Ascending aorta (tissue), 2 donors: Measurements from ENCODE around the gene DDX52. TPM values are rescaled to one million over a fixed set of nuclear protein-coding genes. Genes with fewer than 3 reads are reported as not detected.
A peak's percentile ranks its signal among the peaks of the same experiment; 100 is the strongest.

Experiments used
- DNase-seq, 2 donors: peaks; one replicate each; pipeline ENCODE4 v3.0.0-alpha.2; 2019; ENCODE audit warnings: low spot score in 2 of 2
- H3K27ac ChIP-seq, 2 donors: fragments of 200-600 bp; sonication (generic); one replicate each; pipeline ENCODE4 v1.5.1; 2016 to 2017; ENCODE audit warnings: mild to moderate bottlenecking in 1 of 2
- H3K27me3 ChIP-seq: fragments of 200-600 bp; sonication (generic); one replicate; pipeline ENCODE4 v1.5.1; 2017
- H3K36me3 ChIP-seq, 2 donors: fragments of 200-600 bp; sonication (generic); one replicate each; pipeline ENCODE4 v1.5.1; 2016
- H3K4me1 ChIP-seq, 2 donors: fragments of 200-600 bp; sonication (generic); one replicate each; pipeline ENCODE4 v1.5.1; 2016 to 2017; ENCODE audit warnings: mild to moderate bottlenecking in 1 of 2
- H3K4me3 ChIP-seq, 2 donors: fragments of 200-600 bp; sonication (generic); one replicate each; pipeline ENCODE4 v1.5.1; 2016 to 2017; ENCODE audit warnings: mild to moderate bottlenecking in 1 of 2
- H3K9me3 ChIP-seq, 2 donors: fragments of 200-600 bp; sonication (generic); one replicate each; pipeline ENCODE4 v1.5.1; 2016
- CTCF ChIP-seq, 3 experiments: fragments of 200-600 bp in 2 of 3; fragments of 450-650 bp in 1 of 3; sonication (generic) in 2 of 3; IDR thresholded peaks; one replicate each; pipeline ENCODE4 v1.5.1; 2016 to 2019; ENCODE audit warnings: antibody characterized with exemption in 3 of 3, mild to moderate bottlenecking in 1 of 3, moderate library complexity in 1 of 3
- intact Hi-C: fragments of 100-400 bp; cut with DNase I; formaldehyde crosslinking; loops from one replicate; pipeline ENCODE4 v1.15.1; 2023
- total RNA-seq: library from RNA; depleted of rRNA; stranded (reverse); fragments of >200 nt; gene quantifications from one replicate; pipeline ENCODE4 v1.1.0, GENCODE V29; 2016

DDX52 gene
- total RNA-seq, 1 donor from 2014 or later, result 12.6 TPM

- Histone ChIP-seq H3K36me3 (peaks cover 0 to 11% of the 10 kb centered on the region in 2 donors), H3K27me3 (no peaks in the 10 kb centered on the region), H3K27ac (peak within 1 kb of the TSS; percentile 82 to 89), H3K4me3 (peak within 1 kb of the TSS; percentile 69 to 96), H3K4me1 (peaks cover 0 to 9% of the 10 kb centered on the region in 2 donors), H3K9me3 (no peaks in the 10 kb centered on the region)
- TF ChIP-seq CTCF (IDR thresholded peaks at IDR 0.05), result peak; percentile 32 to 36 (median 35)
- intact Hi-C loops, result loop anchor here (1.0 to 10.0 kb wide), 6 partner anchors 120 to 1075 kb away; partner anchors contain the start of genes AATF, ACACA, DUSP14 and MRM1
- peak; percentile 89 to 99 for DNase-seq
Observed at GRCh38 chr17:37609170-37610040, 33.8 kb downstream of the DDX52 start, which contains the start of gene SYNRG. SYNRG (minus strand) TSS chr17:37609418; CDS start chr17:37609355, 63 bp downstream.

- intact Hi-C loops, result loop anchor here (1.0 to 10.0 kb wide), 6 partner anchors 119 to 1074 kb away; partner anchors contain the start of genes AATF, ACACA, DUSP14 and MRM1
- peak overlapping the region; percentile 82 to 89 for H3K27ac ChIP-seq
- no peaks in the 10 kb centered on the region for H3K27me3 ChIP-seq
- H3K4me3 ChIP-seq, result peak overlapping the region; percentile 69 to 96
- no peak for DNase-seq
- peaks cover 0 to 9% of the 10 kb centered on the region in 2 donors for H3K4me1 ChIP-seq
- no peaks in the 10 kb centered on the region for H3K9me3 ChIP-seq
- TF ChIP-seq CTCF (IDR thresholded peaks at IDR 0.05), result no peak
- peaks cover 0 to 2% of the 10 kb centered on the region in 2 donors for H3K36me3 ChIP-seq
Observed at GRCh38 chr17:37608351-37609169, 34.7 kb downstream of the DDX52 start.

GRCh38 chr17:37607637-37608331 lies 35.5 kb downstream of the DDX52 start:
- no peaks in the 10 kb centered on the region for H3K36me3 ChIP-seq
- no peak for TF ChIP-seq CTCF (IDR thresholded peaks at IDR 0.05)
- no peaks in the 10 kb centered on the region for H3K27me3 ChIP-seq
- peak overlapping the region; percentile 69 to 96 for H3K4me3 ChIP-seq
- H3K9me3 ChIP-seq, result no peaks in the 10 kb centered on the region
- intact Hi-C loops, result loop anchor here (2.0 to 10.0 kb wide), 4 partner anchors 201 to 1073 kb away; partner anchors contain the start of genes AATF, ACACA, MRM1 and MYO19
- DNase-seq, result no peak
- H3K27ac ChIP-seq, result no peak overlapping the region
- peaks cover 0 to 9% of the 10 kb centered on the region in 2 donors for H3K4me1 ChIP-seq

GRCh38 chr17:37605813-37606505 lies 37.3 kb downstream of the DDX52 start:
- no peak overlapping the region for H3K4me3 ChIP-seq
- no peak for DNase-seq

More at GRCh38 chr17:37605813-37606505, 37.3 kb downstream of the DDX52 start:
- Histone ChIP-seq H3K9me3 (no peaks in the 10 kb centered on the region), H3K27me3 (no peaks in the 10 kb centered on the region), H3K4me1 (peaks cover 0 to 9% of the 10 kb centered on the region in 2 donors), H3K27ac (no peak overlapping the region), H3K36me3 (no peaks in the 10 kb centered on the region)
- TF ChIP-seq CTCF (IDR thresholded peaks at IDR 0.05), result no peak
- intact Hi-C loops, result loop anchor here (5.0 to 10.0 kb wide), 3 partner anchors 659 to 1071 kb away; partner anchors contain the start of genes AATF, MRM1, MYO19 and PIGW
